ENCODE results near the gene UBB.
"Not testable (repeated sequence)": the region's sequence is repeated elsewhere in the genome, so short reads cannot be mapped to it uniquely, and the experiment has no call there.

UBB gene

DNA sequence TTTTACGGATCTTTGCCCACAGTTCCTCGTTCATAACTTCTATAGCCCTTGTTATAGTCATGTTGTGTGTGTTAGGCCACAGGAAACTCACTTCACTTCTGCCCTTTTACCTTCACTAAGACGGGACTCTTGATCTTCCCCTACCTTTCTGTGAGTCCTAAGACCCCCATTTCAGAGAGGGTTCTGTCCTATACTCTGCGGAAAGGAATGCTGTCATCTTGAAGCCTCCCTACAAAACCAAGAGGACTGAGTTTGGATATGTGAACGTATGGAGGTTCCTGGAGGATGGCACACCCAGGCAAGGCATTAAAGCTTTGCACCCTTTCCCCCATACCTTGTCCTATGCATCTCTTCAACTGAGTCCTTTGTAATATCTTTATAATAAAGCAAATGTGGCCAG, 3.7 kb downstream of the UBB start:
- DNase-seq (ENCODE audit: extremely low read depth, insufficient read length), result no peak
- Histone ChIP-seq H3K4me3 (replicated peaks; ENCODE audit: low read depth, low read length) (no peak overlapping the region), H3K36me3 (ENCODE audit: control insufficient read depth, insufficient read depth, low read length) (peaks cover 9% of the 10 kb centered on the region), H3K27me3 (replicated peaks; ENCODE audit: control insufficient read depth, insufficient read depth, low read length) (no peaks in the 10 kb centered on the region)
- TF ChIP-seq, protein P1, sequence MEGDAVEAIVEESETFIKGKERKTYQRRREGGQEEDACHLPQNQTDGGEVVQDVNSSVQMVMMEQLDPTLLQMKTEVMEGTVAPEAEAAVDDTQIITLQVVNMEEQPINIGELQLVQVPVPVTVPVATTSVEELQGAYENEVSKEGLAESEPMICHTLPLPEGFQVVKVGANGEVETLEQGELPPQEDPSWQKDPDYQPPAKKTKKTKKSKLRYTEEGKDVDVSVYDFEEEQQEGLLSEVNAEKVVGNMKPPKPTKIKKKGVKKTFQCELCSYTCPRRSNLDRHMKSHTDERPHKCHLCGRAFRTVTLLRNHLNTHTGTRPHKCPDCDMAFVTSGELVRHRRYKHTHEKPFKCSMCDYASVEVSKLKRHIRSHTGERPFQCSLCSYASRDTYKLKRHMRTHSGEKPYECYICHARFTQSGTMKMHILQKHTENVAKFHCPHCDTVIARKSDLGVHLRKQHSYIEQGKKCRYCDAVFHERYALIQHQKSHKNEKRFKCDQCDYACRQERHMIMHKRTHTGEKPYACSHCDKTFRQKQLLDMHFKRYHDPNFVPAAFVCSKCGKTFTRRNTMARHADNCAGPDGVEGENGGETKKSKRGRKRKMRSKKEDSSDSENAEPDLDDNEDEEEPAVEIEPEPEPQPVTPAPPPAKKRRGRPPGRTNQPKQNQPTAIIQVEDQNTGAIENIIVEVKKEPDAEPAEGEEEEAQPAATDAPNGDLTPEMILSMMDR (IDR thresholded peaks at IDR 0.05; ENCODE audit: insufficient read depth, low read length, poor library complexity, severe bottlenecking), result no peak

DNA sequence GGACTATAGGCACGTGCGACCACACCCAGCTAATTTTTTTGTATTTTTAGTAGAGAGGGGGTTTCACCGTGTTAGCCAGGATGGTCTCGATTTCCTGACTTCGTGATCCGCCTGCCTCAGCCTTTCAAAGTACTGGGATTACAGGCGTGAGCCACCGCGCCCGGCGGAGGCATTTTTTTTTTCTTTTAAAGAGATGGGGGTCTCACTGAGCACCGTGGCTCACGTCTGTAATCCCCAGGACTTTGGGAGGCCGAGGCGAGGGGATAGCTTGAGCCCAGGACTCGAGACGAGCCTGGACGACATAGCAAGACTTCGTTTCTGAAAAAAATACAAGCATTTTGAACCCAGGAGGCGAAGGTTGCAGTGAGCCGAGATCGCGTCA, 5.2 kb downstream of the UBB start:
- not testable (repeated sequence) for DNase-seq (ENCODE audit: extremely low read depth, insufficient read length); H3K36me3 ChIP-seq (ENCODE audit: control insufficient read depth, insufficient read depth, low read length); H3K27me3 ChIP-seq (replicated peaks; ENCODE audit: control insufficient read depth, insufficient read depth, low read length)
- H3K4me3 ChIP-seq (replicated peaks; ENCODE audit: low read depth, low read length), result peak overlapping the region; percentile 65; the same call in 1 of the 2 replicates

DNA sequence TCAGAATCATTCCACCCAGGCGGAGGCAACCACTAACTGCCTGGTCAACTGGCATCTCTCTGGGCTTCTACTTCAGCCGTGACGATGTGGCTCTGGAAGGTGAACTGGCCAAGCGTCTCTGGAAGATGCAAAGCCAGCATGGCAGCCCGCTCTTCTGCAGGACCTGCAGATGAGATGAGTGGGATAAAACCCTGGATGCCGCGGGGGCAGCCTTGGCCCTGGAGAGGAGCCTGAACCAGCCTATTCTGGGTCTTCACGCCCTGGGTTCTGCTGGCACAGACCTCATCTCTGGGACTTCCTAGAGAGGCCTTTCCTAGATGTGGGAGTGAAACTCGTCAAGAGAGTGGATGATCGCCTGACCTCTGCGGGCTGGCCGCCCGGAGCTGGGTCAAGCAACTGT, 10.6 kb downstream of the UBB start:
- TF ChIP-seq, protein P1 (IDR thresholded peaks at IDR 0.05; ENCODE audit: insufficient read depth, low read length, poor library complexity, severe bottlenecking), result no peak
- Histone ChIP-seq H3K4me3 (replicated peaks; ENCODE audit: low read depth, low read length) (no peak overlapping the region), H3K36me3 (ENCODE audit: control insufficient read depth, insufficient read depth, low read length) (no peaks in the 10 kb centered on the region)

DNA sequence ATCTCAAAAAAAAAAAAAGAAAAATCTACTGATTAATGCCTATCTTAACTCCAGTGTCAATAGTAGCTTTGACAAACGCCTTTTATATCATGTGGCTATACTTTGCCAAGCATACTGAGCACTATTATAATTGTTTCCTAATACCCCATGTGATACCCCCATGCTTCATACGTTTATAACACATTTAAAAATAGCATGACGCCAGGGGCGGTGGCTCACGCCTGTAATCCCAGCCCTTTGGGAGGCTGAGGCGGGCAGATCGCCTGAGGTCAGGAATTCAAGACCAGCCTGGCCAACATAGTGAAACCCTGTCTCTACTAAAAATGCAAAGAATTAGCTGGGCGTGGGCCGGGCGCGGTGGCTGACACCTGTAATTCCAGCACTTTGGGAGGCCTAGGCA, 11.6 kb downstream of the UBB start:
- not testable (repeated sequence) for H3K4me3 ChIP-seq (replicated peaks; ENCODE audit: low read depth, low read length); DNase-seq (ENCODE audit: extremely low read depth, insufficient read length); H3K36me3 ChIP-seq (ENCODE audit: control insufficient read depth, insufficient read depth, low read length); H3K27me3 ChIP-seq (replicated peaks; ENCODE audit: control insufficient read depth, insufficient read depth, low read length)

More for the DNA sequence above, 10.6 kb downstream of the UBB start:
- no peaks in the 10 kb centered on the region for H3K27me3 ChIP-seq (replicated peaks; ENCODE audit: control insufficient read depth, insufficient read depth, low read length)
- DNase-seq (ENCODE audit: extremely low read depth, insufficient read length), result no peak

DNA sequence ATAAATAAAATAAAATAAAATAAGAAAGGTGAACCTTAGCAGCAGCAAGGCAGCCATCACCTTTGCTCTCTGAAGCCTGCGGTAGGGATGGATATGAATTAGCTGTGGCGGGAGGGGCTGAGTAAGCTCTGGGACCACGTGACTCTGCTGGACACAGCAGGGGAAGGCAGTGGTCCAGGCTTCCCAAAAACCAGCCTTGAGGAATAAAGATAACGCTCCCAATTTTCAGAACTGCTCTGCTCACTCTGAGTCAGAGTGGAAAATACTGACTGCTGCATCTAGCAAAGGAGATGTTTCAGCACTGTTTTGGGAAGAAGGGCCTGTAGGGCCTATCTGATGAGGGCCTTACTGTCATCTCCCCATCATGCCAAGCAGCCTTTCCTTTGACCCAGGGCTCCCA, 15.0 kb downstream of the UBB start:
- not testable (repeated sequence) for DNase-seq (ENCODE audit: extremely low read depth, insufficient read length); H3K27me3 ChIP-seq (replicated peaks; ENCODE audit: control insufficient read depth, insufficient read depth, low read length); H3K4me3 ChIP-seq (replicated peaks; ENCODE audit: low read depth, low read length); H3K36me3 ChIP-seq (ENCODE audit: control insufficient read depth, insufficient read depth, low read length)

DNA sequence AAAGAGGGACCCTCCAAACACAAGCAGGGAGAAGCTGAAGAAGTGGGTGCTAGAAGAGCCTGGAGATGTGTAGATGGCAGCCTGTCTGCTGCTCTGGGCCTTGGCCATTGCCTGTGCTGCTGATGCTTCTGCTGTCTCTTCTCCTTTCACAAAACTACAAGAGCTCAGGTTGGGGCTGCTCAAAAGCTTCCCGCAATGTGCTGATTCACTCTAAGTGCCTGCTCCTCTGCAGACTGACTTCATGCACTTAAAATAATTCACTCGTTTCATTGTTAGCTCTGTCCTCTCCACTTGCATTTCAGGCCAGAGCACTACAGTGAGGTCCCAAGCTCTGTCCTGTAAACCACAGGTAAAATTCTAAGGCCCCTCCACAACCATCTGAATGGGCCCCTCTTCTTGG, 15.8 kb downstream of the UBB start:
- H3K36me3 ChIP-seq (ENCODE audit: control insufficient read depth, insufficient read depth, low read length); H3K4me3 ChIP-seq (replicated peaks; ENCODE audit: low read depth, low read length); DNase-seq (ENCODE audit: extremely low read depth, insufficient read length); H3K27me3 ChIP-seq (replicated peaks; ENCODE audit: control insufficient read depth, insufficient read depth, low read length): not testable (repeated sequence)

DNA sequence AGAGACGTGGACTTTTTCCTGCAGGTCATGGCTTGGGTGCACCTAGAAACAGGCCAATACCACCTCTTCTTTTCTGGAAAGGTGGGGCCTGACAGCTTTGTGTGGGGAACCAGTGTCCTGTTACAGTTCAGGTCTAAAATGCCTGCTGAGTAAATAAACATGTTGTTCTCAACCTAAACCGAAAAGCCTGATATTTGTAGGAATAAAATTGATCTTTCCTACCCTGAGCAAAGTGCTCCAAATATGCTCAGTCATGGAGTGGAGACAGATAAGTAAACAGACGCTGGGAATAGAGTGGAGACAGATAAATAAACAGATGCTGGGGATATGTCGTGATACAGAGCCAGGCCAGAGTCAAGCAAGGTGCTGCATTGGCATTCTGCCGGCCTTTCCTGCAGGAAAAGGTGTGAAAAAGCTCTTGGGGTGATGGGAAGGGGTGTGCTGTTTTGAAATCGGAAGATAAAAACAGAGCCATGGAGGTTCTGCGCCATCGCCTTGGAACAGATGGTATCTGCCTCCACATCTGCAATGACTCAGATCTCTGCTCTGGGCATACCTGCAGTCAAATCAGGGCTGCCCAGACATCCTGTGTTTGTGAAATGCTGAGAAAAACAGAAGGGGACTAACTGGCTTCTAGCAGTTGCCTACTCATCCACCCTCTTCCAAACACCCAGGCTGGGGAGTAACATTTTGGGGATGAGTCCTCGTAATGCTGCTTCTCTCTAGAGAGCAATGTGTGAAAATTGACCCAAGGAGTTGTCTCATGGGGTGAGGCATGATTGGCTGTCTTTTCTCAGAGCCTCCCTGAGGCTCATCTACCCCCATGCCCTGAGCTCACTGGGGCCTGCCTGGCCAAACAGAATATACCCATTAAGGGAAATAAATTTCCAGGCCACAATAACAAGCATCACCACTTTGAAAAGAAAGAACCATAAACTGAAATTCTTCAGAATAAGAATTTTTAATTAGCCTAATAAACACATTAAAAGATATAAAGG, 17.7 kb downstream of the UBB start:
- Histone ChIP-seq H3K36me3 (ENCODE audit: control insufficient read depth, insufficient read depth, low read length) (no peaks in the 10 kb centered on the region), H3K27me3 (replicated peaks; ENCODE audit: control insufficient read depth, insufficient read depth, low read length) (no peaks in the 10 kb centered on the region), H3K4me3 (replicated peaks; ENCODE audit: low read depth, low read length) (no peak overlapping the region)
- no peak for DNase-seq (ENCODE audit: extremely low read depth, insufficient read length)
- TF ChIP-seq, protein P1 (IDR thresholded peaks at IDR 0.05; ENCODE audit: insufficient read depth, low read length, poor library complexity, severe bottlenecking), result no peak

DNA sequence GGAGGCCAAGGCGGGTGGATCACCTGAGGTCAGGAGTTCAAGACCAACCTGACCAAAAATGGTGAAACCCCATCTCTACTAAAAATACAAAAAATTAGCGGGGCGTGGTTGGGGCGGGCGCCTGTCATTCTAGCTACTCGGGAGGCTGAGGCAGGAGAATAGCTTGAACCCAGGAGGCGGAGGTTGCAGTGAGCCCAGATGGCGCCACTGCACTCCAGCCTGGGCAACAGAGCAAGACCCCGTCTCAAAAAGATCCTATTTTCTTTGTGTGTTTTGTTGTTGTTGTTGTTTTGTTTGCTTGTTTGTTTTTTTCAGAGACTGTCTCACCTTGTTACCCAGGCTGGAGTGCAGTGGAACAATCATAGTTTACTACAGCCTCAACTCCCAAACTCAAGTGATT, 23.0 kb downstream of the UBB start:
- not testable (repeated sequence) for DNase-seq (ENCODE audit: extremely low read depth, insufficient read length); H3K36me3 ChIP-seq (ENCODE audit: control insufficient read depth, insufficient read depth, low read length); H3K27me3 ChIP-seq (replicated peaks; ENCODE audit: control insufficient read depth, insufficient read depth, low read length); H3K4me3 ChIP-seq (replicated peaks; ENCODE audit: low read depth, low read length)

All from GM06990 (cell line).